Erythroblast (primary cell): Measurements from ENCODE around the gene PFN2.

Experiments
- GATA1 ChIP-seq: IDR thresholded peaks from 2 replicates; pipeline ENCODE4 v1.6.1; 2011; ENCODE audit warnings: low read depth, mild to moderate bottlenecking, control low read depth, low read length, moderate library complexity
- POLR2A ChIP-seq: IDR thresholded peaks from 2 replicates; pipeline ENCODE4 v1.6.1; 2011; ENCODE audit warnings: mild to moderate bottlenecking, low read length

GRCh38 chr3:150013801-150014200 is 43.1 kb upstream of the PFN2 start:
- TF ChIP-seq POLR2A, result no peak
- TF ChIP-seq GATA1, result no peak
